T1000 (cell line): ENCODE data around the gene KLF16.

Experiments used
- DNase-seq: peaks from one replicate; lab custom pipeline; 2025; ENCODE audit warnings: mixed read lengths; lab: John Stamatoyannopoulos, UW

The KLF16 gene

DNA sequence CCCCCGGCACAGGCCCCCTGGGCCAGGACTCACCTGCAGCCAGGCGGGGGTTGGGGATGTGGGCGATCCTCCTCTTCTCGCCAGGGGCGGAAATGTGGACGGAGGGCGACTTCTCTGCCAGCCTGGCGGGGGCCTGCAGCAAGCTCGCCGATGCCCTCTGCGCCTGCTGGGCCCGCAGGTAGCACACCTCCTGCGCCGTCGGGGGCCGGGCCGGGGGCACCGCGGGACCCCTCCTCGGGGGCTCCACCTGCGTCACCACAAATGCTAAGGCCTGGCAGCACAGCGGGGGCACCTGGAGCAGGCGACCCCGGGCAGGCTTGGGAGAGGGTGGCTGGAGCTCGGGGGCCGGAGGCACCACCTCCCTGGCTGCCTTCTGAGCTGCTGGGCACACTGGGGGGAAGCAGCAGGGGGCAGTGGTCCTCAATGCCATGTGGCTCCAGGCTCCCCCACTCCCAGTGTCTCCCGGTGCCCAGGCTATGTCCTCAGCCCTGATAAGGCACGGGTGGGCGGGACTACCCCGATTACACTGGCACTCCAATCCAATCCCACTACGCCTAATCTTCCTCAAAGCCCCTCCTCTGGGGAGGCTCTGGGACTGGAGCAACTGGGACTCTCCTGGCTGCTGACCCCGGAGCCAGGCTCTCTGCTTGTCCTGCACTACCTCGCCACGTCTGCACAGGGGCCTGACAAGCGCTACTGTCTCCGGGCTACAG lies 39.7 kb downstream of the KLF16 start:
- no peak for DNase-seq

DNA sequence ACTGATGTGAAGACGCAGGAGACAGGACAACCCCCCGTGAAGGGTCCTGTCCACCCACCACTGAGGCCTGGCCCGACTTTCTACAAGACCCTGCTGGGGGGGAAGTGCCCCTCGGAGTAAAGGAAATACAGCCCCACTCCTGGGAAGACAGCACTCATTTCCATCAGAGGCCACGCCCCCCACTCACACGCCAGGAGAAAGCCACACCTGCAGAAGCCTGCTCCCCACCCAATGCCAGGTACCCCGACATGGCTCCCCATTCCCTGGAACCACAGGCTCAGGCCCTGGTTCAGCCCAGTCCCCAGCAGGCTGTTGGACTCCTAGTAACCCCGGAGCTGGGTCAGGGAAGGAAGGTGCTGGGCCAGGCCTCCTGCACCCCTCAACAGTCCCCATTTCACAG lies 40.4 kb downstream of the KLF16 start:
- DNase-seq, result no peak

DNA sequence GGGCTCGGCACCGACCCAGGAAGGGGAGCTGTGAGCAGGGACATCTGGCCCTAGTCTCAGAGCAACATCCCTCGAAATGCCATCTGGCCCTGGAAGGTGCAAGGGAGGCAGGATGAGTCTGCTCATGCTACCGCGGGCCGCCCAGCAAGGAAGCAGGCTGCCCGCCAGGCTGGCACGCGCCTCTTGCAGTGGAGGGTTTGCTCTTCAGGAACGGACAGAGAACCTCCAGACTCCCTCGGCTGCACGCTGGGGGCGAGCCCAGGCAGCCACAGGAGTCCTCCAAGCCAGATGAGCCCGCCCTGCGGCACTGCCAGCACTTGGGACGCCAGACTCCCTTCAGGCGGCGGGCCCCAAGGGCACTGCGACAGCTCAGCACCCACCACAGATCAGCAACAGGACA lies 41.2 kb downstream of the KLF16 start:
- no peak for DNase-seq

DNA sequence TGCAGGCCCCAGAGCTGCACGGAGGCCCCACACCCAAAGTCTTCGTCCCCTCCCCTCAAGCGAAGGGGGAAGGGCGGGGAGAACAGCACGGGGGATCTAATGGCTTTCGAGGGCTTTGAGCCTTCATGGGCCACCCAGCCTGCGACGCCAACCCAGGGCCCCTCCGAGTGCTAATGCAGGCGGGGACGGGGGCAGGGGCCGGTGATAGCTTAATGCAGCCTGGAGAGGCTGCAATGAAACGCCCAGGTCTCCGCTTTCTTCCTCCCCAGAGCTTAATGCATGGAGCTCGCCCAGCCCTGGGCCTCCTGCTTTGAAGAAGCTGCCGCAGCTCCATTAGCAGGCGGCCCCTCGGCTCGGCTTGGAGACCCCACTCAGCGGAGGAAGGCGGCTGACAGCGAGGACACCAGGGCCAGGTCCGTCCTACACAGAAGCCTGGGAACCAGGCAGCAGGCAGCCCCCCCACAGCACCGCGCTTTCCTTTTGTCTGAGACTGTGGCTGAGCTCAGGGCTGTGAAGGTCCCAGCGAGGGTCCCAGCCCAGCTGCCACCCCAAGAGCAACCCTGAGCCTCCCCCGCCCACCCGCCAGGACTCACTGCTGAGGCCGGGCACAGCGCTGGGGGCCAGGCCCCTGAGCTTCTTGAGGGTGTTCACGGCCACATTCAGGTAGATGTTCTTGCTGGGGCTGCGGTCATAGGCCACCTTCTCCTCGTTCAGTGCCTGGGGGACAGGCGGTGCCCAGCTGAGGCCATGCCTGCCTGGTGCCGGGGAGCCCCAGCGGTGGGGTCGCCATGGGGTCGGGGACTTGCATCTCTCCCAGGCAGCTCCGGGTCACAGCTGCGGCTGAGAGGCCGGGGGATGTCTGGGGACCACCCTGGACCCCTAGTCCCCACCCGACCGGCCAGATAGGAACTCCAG lies 43.8 kb downstream of the KLF16 start:
- DNase-seq, result no peak

DNA sequence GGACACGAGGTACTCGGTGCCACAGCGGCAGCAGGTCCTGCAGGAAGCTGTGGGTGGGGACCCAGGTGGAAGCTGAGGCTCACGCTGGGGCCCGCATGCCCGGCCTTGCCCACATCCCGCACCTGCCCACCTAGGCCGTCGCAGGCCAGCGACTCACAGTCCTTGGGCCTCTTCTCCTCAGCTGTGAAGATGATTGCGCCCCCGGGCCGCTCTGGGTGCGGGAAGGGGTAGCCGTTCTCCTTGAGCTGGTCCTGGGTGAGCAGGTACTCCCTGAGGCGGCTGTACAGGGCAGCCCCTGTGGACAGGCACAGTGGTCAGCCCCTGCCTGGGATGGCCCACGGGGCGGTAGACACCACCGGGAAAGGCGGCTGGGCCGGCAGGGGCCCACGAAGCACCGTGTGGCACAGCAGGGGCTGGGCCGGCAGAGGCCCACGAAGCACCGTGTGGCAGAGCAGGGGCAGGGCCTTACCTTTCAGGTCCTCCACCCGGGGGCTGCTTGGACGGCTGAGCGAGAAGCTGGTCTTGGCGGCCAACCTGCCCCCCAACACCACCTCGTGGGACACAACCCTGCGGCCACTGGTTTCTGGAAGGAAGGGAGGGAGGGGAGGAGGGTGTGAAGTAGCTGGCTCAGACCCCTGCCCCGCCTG lies 44.7 kb downstream of the KLF16 start:
- no peak for DNase-seq

DNA sequence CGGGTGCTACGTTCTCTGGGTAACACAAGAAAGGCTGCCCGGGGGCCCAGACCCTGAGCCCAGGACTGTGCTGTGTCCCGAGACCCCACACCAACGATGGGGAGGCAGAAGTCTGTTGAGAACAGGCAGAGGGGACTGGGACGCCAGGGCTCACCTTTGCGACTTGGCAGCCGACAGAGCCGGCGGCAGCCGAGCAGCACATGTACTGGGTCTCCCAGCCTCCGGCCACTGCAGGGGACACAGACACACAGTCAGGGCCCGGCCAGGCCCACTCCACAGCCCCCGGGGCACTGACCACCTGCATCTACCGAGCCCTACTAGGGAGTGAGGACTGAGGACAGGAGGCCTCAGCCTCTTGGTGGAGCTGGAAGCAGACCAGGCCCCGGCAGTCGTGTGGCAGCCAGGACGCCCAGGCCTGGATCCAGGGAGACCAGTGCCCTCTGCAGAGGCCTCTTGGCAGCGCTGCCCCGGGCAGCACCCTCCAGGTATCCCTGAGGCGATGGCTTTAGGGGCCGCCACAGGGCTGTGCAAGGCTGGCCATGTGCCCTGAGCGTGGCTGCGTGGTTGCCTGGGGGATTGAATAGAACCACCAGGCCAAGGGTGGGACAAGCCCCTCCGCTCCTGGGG lies 45.7 kb downstream of the KLF16 start:
- no peak for DNase-seq

DNA sequence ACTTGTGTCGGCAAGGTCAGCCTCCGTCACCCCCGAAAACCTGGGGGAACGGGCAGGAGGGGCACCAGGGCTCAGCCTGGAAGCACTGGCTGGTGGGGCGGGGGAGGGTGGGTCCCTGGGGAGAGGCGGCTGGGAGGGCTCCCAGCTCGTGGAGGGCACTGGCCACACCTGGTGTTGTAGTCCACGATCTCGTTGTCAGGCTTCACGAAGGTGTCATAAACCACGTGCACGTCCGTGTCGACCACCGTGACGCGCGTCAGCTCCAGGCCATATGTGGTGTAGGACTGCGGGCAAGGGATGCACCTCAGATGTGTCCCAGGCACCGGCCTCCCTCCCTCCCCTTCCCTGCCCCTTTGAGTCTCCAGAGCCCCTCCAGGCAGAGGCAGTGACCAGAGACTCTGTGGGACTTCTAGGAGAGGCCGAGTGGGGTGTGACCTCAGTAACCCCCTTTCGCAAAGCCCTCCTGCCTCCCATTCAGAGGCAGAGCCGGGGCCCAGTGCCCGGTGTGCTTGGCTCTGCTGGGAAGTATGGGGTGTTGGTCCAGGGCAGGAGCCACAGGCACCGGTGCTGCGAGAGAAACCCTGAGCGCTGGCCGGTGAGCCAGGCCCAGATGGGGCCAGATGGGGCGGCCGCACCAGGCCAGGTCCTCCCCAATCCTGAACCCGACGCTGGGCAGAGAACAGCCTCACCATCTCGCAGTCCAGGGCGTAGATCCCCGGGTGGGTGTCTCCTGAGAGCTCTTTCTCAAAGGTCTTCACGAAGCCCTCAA lies 46.7 kb downstream of the KLF16 start:
- no peak for DNase-seq

DNA sequence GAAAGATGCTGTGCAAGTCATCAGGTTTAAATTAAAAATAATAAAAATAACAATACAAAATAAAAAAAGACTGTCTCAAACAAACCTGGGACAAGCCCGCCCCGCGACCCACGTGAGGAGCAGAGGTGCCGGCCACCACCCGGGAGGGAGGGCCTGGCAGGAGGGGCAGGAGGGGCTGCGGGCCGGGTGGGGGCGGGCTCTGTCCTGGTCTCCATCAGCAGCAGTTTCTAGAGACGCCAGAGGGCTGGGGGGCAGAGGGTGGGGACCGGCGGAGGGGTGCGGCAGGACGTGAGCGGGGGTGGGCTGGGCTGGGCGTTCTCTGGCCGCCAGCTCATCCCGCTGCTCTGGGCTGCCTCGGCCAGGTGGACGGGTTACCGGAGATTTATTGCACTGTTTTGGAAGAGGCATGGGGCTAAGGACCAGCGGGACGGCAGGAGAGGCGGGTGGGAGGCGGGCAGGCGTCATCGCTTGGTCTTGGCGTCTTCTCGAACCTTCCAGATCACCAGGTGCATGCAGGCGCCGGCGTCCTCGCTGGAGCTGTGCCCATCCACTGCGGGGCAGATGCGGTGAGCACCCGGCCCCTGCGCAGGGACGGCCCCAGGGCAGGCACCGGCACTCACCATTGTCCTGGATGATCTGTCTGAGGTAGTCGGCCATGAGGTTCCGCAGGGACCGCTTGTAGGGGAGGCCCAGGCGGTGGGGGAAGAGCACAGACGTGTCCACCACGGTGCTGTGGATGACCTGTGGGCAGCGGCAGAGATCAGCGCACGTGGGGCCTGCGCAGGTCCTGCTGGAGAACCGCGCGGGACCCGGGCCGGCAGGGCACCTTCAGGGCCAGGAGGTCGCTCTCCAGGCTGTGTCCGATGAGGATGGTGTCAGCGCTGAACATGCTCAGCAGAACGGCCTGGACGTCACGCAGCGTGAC lies 47.5 kb downstream of the KLF16 start:
- DNase-seq, result no peak

DNA sequence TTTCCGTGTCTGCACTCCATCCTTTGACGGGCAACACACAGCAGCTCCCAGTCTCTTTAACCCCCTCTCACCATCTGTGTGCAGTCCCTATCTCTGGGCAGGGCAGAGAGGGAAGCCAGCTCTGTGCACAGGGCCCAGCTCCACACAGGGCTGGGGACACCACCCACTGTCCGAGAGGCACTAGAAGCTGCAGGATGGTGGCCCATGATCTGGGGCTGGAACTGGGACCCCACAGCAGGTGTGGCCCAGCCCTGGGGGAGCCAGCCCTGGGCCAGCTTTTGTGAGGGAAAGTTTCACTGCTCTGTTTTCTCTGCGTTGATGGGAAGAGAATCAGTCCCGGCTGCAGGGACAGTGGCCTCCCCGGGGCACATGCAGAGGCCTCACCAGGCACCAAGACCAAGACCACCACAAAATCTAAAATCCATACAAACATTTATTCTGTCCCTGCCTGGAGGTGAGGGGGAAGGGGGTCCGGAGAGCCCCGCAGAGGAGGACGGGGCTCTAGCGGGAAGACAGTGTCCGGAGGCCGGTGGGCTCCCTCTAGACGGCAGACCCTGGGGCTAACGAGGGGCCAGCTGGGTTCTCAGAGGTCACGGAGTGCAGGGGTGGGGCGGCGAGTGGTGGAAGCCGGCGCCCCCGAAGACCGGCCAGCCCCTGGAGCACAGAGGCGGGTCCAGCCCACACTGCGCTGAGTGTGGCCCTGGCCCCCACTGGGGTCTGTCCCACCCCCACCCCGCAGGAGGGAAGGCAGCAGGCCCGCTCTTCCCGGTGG lies 48.4 kb downstream of the KLF16 start:
- no peak for DNase-seq

DNA sequence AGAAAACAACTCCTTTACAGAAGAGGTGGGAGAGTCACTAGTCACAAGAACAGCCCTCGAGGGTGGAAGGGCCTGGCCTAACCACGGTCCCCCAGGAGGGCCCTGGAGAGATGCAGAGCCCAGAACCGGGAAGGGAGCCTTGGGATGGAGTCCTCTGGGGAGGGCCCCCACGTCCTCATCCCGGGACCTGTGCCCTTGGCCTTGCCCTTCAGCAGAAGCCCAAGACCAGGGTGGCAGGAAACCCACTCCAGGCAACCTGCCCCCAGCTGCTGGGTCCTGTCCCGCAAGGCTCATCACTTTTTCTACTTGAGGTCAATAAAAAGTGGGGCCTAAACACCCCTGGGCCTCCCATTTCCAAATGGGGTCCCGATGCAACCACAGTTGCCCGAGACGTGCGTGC lies 49.0 kb downstream of the KLF16 start:
- no peak for DNase-seq

DNA sequence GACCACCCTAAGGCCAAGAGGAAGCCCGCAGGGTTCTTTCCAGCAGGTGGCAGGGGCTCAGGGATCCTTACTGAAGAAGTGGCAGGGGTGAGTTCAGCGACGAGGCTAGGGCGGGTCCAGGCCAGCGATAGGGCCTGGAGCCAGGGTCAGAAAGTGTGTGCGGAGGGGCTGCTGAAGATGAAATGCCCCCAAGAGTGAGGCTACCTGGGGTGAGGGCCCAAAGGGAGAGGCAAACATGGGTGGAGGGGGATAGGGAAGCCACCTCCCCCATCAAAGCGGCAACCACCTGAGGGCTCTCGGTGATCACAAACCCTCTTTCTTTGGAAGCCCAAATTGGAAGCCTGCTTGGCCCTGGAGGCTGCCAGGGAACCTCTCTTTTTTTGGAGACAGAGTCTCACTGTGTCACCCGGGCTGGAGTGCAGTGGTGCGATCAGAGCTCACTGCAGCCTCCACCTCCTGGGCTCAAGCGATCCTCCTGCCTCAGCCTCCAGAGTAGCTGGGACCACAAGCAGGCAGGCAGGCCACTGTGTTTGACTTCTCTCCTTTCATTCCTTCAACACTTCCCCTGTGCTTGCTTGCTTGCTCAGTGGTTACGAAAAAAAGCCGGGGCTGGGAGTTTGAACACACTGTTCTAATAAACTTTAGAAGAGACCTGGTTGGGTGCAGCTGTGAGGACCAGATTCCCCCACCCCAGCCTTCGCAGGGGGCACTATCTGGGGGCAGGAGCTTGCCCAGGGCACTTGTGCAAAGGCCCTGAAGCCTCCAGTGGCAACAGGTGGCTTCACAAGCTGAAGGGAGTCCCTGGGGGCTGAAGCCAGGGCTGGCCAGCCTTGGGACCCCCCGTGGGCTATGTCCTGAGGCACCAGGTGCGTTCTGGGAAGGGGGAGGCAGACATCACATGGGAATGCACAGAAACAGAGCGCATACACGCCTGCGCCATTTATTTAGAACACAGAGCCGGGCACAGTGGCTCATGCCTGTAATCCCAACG lies 49.9 kb downstream of the KLF16 start:
- DNase-seq, result no peak

DNA sequence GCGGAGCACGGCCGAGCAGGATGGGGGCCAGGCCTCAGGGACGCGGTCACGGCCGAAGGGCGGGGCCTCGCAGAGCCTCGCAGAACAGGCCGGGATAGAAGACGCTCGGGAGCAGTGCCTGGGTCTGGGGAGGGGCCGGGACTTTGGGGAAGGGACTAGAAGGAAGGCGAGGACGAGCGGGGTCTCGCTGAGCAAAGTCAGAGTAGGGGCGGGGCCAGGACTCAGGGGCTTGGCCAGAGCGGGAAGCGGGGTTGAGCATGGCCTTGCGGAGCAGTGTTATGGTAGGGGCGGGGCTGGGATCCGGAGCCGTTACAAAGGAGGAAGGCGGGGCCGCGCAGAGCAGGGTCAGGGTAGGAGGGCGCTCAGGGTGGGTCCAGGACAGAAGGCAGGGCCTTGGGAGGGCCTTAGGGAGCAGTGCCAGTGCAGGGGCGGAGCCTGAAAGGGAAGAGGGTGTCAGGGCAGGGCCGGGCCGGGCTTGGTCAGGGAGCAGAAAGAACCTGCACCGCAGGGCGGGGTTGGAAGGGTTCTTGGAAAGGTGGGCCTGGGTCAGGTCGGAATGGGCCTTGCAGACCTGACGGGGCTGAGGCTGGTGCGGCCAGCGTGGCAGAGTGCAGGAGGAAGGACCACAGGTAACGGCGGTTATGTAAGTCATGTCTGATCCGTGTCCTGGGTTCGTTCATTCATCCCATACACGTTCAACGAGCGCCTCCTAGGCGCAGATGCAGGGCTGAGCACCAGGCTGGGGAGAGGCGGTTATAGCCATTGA lies 50.8 kb downstream of the KLF16 start:
- peak; percentile 99 for DNase-seq

DNA sequence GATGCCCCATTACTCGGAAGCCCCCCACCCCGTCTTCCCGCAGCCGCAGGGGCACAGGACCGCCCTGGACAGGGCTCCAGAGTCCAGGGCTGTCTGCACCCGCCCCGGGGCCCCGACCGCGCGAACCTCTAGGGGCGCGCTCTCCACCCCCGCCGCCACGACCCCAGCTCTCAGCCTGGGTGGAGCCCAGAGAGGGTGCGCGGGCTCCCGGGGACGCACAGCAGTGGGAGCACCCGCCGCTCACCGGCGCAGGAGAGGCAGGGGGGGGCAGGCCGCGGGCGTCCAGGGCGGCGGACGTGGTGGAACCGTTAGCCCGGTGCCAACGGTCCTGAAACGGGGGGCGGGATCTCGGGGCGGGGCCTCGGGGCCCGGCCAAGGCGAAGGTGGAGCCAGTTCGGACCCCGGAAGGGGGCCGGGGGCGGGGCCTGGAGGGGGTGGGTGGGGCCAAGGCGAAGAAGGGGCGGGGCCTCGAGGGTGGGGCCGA lies 51.4 kb downstream of the KLF16 start, which contains the start of gene ATP8B3:
ATP8B3 (minus strand) TSS at position 335 of the 484 bp plus-strand sequence. CDS start 540 bp downstream, outside the sequence.
- DNase-seq, result no peak

DNA sequence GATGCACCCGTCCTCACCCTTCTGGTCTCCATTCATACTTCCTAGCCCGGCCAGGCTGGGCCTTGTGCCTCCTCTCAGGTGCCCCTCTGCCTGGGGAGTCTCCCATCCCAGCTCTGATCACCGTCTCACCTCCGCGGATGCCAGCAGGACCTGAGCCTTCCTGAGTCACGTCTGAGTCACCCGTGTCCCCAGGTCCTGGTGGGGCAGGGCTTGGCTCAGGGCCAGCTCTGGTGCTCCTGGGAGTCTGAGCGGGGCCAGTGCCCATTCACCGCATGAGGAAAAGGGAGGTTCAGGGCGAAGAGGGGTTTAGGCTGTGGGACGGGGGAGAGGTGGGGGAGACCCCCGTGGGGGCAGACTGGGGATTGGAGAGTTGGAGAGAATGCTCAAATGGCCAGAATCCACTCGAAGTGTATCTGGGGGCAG lies 51.9 kb downstream of the KLF16 start:
- DNase-seq, result peak; percentile 84

DNA sequence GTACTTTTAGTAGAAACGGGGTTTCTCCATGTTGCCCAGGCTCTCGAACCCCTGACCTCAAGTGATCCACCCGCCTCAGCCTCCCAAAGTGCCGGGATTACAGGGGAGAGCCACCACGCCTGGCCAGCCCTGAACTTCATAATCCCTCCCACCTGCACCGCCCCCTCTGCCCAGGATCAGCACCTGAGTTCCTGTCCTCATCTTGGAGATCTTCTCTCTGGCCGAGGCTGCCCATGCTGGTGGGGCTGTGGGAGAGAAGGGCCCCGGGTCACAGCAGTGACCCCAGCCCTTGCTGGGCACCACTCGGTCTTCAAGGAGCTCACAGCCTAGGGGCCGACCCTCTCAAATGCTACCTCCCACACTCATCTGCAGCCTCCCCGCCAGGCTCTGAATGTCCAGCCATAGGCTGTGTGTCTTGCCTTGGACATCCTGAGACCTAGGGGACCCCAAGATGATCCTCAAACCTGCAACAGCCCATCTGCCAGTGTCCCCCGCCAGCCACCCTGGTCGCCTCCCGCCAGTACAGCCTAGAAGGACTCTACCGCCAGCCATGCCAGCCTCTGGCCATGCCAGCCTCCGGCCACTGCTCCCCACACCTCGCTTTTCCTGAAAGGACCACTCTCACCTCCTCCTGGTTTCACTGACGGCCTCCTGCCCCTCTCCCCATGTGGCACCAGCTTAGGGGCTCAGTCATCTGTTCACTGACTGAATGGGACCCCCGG lies 52.8 kb downstream of the KLF16 start:
- no peak for DNase-seq

DNA sequence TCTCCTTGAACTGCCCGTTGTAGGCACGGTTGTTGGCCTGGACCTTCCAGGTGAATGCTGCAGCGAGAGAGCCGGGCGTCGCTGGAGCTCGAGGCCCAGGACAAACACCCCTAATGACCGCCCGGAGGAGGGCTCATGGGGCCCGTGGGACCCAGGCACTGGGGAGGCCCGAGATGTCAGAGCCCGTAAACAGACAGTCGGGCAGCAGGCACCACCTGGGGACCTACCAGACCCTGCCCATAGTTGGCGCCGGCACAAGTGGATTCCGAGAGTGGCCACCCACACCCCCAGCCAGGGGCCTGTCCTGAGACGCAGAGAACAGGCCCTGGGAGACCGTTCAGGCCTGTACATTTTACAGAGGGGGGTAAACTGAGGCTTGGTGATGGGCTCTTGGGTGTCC lies 53.7 kb downstream of the KLF16 start:
- no peak for DNase-seq

DNA sequence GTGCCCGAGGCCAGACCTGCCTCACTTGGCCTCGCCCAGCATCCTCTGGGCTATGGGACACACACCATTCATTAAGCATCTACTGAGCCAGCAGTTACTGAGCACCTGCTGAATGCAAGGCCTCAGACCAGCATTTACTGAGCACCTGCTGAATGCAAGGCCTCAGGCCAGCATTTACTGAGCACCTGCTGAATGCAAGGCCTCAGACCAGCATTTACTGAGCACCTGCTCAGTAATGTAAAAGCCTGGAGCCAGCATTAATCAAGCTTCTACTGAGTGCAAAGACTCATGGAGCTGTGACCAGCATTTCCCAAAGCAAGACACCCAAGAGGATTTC lies 55.0 kb downstream of the KLF16 start:
- DNase-seq, result no peak
